HepG2 (cell line): ENCODE data around the gene RBP5. TPM values are rescaled to one million over a fixed set of nuclear protein-coding genes. Genes with fewer than 3 reads are reported as not detected.

Experiments used
- FOSL2 ChIP-seq: sonication (generic); formaldehyde crosslinking; IDR thresholded peaks from 2 replicates; pipeline ENCODE4 v1.4.0; 2020; ENCODE audit warnings: missing genetic modification reagents
- RAD21 ChIP-seq: fragments of 450-650 bp; formaldehyde crosslinking; IDR thresholded peaks from 2 replicates; pipeline ENCODE4 v1.5.0; 2020; ENCODE audit warnings: mild to moderate bottlenecking
- SMC3 ChIP-seq: IDR thresholded peaks from 2 replicates; pipeline ENCODE4 v1.6.1; 2011; ENCODE audit warnings: low read length, improper control_type of control experiment
- XRCC5 ChIP-seq: fragments of 200-400 bp; formaldehyde crosslinking; optimal IDR thresholded peaks from 2 replicates; pipeline ENCODE3; 2017; ENCODE audit warnings: mild to moderate bottlenecking, low read length
- ZBTB42 ChIP-seq: sonication (generic); formaldehyde crosslinking; IDR thresholded peaks from 2 replicates; pipeline ENCODE4 v1.5.0; 2020; ENCODE audit warnings: mild to moderate bottlenecking, missing genetic modification reagents
- ZNF143 ChIP-seq: sonication (generic); formaldehyde crosslinking; IDR thresholded peaks from 2 replicates; pipeline ENCODE4 v1.4.0; 2020; ENCODE audit warnings: missing genetic modification reagents
- ZNF572 ChIP-seq: sonication (generic); formaldehyde crosslinking; IDR thresholded peaks from 2 replicates; pipeline ENCODE4 v1.5.1; 2020; ENCODE audit warnings: mild to moderate bottlenecking, missing genetic modification reagents
- polyA plus RNA-seq, 8 experiments: library from polyadenylated mRNA; depleted of rRNA in 3 of 8; stranded (reverse) in 7 of 8; unstranded in 1 of 8; fragments of >200 nt; fragmentation: Illumina TruSeq in 4 of 8; extraction: Trizol in 4 of 8; gene quantifications; 2 replicates each; pipeline versions ENCODE4 v1.2.1 to v1.2.3, GENCODE V29; 2011 to 2016; ENCODE audit warnings: low read depth in 4 of 8, missing spikeins in 1 of 8, mixed read lengths in 1 of 8; ENCODE audit not compliant: insufficient read depth in 1 of 8
- total RNA-seq, 5 experiments: library from RNA; depleted of rRNA; stranded (reverse); fragments of >200 nt; fragmentation: Illumina TruSeq; extraction: Trizol; gene quantifications; 2 replicates each; pipeline ENCODE4 v1.2.3, GENCODE V29; 2016; ENCODE audit warnings: low read depth in 1 of 5
- TF ChIP-seq, protein P1 (sequence below): sonication (generic); formaldehyde crosslinking; IDR thresholded peaks from 2 replicates; pipeline ENCODE4 v1.5.0; 2020; ENCODE audit warnings: missing genetic modification reagents
- TF ChIP-seq, protein P2 (sequence below): sonication (generic); formaldehyde crosslinking; IDR thresholded peaks from 2 replicates; pipeline ENCODE4 v1.5.0; 2020; ENCODE audit warnings: mild to moderate bottlenecking, missing genetic modification reagents, moderate library complexity
- TF ChIP-seq, protein P3 (sequence below): sonication (generic); formaldehyde crosslinking; IDR thresholded peaks from 2 replicates; pipeline ENCODE4 v1.4.0; 2020; ENCODE audit warnings: missing genetic modification reagents

RBP5 gene
- total and polyA plus RNA-seq, 2 of the 13 experiments (the other 11 are each of a cell fraction or from before 2014, with no cell fraction given), result 13.8 to 19.8 TPM

DNA sequence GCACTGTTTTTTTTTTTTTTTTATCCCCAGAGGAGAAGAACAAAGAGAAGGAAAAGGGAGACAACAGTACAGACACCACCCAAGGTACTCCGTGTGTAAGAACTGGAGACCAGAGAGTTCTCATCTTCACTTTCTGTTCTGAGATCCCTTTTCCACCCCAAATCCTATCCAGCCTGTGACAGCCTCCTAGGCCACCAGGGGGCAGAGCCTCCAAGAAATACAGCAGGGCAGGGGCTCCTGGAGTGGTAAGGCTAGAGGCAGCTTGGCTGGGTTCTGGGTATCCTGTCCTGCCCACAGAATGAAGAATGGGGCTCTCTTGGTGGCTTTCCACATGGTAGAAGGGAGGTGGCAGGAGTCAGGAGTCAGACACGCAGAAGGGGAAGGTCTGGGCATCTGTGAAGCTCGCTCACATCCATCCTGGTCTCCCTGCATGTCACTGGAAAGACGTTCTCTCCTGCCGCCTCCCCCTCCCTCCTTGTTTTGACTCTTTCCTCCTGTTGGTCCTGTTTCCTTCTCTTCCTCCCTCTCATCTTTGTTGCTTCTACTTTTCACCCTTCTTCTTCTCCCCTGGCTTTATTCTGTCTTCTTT is 13.5 kb upstream of the RBP5 start (continued):
- TF ChIP-seq ZNF143, result no peak
- no peak for TF ChIP-seq FOSL2 (CRISPR knock-in tag)
- TF ChIP-seq ZNF572 (CRISPR knock-in tag), result no peak
- TF ChIP-seq RAD21 (CRISPR knock-in tag), result 0 out of 2 replicates have a peak, but pooled peaks have one; percentile 20
- TF ChIP-seq SMC3, result peak; percentile 63
- TF ChIP-seq, protein P1, sequence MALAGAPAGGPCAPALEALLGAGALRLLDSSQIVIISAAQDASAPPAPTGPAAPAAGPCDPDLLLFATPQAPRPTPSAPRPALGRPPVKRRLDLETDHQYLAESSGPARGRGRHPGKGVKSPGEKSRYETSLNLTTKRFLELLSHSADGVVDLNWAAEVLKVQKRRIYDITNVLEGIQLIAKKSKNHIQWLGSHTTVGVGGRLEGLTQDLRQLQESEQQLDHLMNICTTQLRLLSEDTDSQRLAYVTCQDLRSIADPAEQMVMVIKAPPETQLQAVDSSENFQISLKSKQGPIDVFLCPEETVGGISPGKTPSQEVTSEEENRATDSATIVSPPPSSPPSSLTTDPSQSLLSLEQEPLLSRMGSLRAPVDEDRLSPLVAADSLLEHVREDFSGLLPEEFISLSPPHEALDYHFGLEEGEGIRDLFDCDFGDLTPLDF (CRISPR knock-in tag), result no peak
- TF ChIP-seq, protein P2, sequence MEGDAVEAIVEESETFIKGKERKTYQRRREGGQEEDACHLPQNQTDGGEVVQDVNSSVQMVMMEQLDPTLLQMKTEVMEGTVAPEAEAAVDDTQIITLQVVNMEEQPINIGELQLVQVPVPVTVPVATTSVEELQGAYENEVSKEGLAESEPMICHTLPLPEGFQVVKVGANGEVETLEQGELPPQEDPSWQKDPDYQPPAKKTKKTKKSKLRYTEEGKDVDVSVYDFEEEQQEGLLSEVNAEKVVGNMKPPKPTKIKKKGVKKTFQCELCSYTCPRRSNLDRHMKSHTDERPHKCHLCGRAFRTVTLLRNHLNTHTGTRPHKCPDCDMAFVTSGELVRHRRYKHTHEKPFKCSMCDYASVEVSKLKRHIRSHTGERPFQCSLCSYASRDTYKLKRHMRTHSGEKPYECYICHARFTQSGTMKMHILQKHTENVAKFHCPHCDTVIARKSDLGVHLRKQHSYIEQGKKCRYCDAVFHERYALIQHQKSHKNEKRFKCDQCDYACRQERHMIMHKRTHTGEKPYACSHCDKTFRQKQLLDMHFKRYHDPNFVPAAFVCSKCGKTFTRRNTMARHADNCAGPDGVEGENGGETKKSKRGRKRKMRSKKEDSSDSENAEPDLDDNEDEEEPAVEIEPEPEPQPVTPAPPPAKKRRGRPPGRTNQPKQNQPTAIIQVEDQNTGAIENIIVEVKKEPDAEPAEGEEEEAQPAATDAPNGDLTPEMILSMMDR (CRISPR knock-in tag), result peak; percentile 80
- no peak for TF ChIP-seq ZBTB42 (CRISPR knock-in tag)
- TF ChIP-seq, protein P3, sequence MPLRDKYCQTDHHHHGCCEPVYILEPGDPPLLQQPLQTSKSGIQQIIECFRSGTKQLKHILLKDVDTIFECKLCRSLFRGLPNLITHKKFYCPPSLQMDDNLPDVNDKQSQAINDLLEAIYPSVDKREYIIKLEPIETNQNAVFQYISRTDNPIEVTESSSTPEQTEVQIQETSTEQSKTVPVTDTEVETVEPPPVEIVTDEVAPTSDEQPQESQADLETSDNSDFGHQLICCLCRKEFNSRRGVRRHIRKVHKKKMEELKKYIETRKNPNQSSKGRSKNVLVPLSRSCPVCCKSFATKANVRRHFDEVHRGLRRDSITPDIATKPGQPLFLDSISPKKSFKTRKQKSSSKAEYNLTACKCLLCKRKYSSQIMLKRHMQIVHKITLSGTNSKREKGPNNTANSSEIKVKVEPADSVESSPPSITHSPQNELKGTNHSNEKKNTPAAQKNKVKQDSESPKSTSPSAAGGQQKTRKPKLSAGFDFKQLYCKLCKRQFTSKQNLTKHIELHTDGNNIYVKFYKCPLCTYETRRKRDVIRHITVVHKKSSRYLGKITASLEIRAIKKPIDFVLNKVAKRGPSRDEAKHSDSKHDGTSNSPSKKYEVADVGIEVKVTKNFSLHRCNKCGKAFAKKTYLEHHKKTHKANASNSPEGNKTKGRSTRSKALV (CRISPR knock-in tag), result no peak
- TF ChIP-seq XRCC5, result peak; percentile 34
